HG03139 (cell line): Measurements from ENCODE around the gene GALNT9.
"Not testable (repeated sequence)": the region's sequence is repeated elsewhere in the genome, so short reads cannot be mapped to it uniquely, and the experiment has no call there.

ENCODE experiments used
- ATAC-seq: cut with Tn5 transposase; IDR thresholded peaks from one replicate; pipeline ENCODE4 v1.9.1; 2021; ENCODE audit not compliant: unreplicated experiment

Gene GALNT9

GRCh38 chr12:132358241-132359225, 29.1 kb upstream of the GALNT9 start:
- ATAC-seq, result not testable (repeated sequence)

GRCh38 chr12:132357623-132358186, 28.3 kb upstream of the GALNT9 start:
- no peak for ATAC-seq

DNA sequence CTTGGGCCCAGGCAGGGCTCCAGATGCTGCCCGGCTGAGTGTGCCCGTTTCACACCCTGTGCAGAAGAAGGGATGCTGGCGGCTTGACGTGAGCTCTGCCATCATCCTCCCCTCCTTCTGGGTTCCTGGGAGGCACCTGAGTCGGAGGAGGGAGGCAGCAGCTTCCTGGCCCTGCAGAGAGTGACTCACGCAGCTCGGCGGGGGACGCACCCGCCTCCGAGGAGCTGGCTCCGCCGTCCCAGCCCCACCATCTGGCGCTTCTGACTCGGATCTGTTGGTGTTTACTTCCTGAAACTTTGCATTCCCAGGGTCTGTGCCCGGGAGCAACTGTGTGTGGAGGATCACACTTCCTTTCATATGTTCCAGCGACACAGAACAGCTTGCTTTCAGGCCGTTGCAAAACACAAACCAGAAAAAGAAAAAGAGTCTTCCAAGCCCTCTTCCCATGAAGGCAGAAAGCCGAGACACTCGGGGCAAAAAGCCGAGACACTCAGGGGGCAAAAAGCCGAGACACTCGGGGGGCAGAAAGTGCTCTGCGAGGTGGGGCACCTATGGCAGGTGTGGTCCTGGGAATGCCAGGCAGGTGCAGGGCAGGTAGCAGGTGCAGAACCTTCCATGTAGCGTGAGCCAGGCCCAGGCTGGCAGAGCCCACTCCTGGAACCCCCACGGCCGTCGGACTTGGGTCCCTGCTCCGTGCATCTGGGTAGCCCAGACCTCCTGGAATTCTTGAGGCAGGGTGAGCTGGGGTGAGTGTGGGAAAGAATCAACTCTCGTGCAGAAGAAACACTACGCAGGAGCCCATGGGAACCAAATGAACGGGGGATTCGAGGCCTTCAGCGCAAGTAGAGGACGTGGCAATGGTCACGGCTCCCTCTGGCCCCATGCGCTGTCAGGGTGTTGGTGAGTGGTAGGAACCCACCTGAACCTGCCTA, 27.6 kb upstream of the GALNT9 start:
- ATAC-seq, result no peak

GRCh38 chr12:132355742-132356681, 26.6 kb upstream of the GALNT9 start:
- no peak for ATAC-seq

GRCh38 chr12:132354982-132355680, 25.7 kb upstream of the GALNT9 start:
- no peak for ATAC-seq

DNA sequence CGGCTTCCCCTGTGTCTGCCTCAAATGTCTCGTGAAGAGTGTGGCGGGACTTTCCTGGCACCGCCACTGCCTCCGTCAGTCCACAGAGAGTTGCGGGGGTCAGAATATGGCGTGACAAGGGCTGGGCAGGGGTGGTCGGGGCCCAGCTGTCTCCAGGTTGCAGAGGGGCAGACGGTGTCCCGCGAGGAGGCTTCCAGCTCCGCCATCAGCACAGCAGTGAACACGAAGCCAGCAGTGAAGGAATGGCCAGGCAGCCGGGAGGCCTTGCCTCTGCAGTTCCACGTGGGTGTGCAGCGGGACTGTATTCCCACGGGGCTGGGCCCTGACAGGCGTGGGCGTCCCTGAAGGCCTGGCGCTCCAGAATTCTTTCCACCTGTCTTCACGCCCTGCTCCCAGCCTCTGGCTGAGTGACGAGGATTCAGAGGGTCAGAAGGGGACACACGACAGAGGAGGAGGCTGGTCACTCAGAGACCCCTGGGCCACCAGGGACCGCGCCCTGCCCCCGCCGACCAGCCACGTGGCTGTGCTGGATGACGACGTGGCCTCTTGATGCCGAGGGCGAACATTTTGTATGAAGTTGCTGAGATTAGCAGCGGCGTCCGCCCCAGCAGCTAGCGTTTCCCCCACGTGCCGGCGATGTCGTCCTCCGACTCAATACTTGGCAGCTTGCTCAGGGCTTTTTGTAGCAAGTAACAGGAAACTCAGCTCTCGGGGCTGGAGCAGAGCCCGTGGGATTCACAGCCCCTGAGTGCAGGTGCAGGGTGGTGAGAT, 25.0 kb upstream of the GALNT9 start:
- ATAC-seq, result no peak

DNA sequence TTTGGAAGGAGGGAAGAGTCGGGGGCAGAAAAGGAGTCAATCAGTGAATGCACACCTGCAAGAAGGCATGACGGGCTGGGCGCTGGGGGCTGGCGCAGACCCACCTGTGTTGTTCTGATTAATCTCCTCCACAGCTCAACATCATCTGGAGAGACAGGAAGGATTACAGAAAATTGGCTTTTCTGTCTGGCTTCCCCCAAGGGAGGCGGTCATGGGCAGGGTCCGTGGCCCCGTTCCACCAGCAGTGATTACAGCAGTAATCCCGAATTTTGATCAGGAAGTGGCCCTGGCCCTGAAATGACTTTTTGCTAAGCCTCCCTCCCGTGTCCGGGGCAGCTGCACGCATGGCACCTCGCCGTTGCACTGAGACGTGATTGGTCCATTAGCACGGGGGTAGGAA, 24.4 kb upstream of the GALNT9 start:
- ATAC-seq, result no peak

DNA sequence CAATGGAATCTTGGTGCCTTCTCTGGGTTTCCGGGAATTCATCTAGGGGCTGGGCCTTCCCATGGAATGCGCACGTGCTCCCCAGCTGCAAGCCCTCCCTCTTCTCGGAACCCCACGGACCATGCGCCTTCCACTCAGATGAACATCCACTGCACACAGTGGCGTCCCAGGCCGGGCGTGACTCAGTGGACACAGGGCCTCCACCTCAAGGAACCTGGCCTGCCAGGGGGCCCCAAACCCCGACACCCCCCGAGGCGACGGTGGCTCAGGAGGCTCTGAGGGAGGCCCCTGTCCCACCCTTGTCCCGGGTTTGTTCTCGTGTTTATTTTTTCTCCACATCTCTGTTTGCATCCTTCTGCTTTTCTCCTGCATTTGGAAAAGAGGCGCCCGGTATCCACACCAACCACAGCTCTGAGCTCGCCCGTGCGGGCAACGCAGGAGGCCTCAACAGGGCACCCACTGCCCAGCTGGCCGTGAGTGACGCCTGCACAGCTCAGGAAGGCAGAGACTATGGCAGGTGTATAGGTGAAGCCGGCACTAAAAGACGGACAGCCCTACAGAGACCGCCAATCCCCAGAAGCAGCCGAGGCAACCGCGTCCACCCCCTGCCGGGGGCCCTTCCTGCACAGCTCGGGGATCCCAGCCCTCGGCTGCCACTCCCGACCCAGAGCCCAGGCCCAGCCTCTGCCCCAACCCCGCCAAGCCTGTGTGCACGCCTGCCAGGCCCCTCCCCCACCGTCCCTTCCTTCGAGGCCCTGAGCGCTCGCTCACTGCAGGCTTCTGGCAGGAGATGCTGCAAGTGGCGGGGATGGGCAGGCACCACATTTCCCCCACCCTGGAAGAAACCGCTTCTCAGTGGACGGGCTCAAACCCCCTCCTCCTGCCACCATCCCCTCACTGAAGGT, 23.8 kb upstream of the GALNT9 start:
- ATAC-seq, result no peak

DNA sequence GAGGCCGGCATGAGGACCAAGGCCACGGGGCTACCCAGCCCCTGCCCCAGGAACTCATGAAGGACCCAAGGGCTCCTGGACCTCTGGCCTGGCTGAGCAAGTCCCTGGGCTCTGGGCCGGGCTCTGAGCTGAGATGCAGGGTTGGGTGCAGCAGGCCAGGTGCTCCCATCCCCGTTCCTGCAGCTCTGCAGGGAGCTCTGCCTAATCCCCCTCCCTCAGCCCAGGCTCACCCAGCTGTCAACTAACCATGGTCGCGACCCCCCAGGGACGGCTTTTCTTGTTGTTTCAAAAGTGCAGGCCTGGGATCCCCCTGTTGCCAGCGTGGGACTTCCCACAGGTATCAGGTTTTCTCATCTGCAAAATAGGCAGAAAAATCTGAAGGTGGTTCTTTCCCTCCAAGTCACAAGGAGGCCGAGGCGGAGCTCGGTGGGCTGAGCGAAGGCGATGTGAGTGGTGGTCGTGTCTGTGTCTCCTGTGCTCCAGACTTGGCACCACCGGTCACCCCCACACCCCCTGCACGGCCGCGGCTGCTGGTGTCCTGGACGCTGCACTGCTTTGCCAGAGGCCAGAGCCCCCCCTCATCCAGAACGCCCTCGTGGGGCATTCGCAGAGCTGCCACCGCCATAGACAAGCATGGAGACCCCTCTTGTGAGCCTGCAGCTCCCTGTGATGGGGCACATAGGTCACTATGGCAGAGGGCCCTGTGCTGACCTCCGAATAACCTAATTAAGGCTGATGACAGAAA, 22.5 kb upstream of the GALNT9 start:
- ATAC-seq, result no peak

- no peak for ATAC-seq
Measured at GRCh38 chr12:132349501-132350131, 20.2 kb upstream of the GALNT9 start.

GRCh38 chr12:132348176-132348575, 18.8 kb upstream of the GALNT9 start:
- no peak for ATAC-seq

GRCh38 chr12:132347176-132347855, 17.9 kb upstream of the GALNT9 start:
- ATAC-seq, result no peak

GRCh38 chr12:132346471-132347175, 17.2 kb upstream of the GALNT9 start:
- ATAC-seq, result no peak

- no peak for ATAC-seq
Measured at GRCh38 chr12:132345561-132346200, 16.3 kb upstream of the GALNT9 start.

- ATAC-seq, result no peak
Measured at GRCh38 chr12:132345126-132345525, 15.7 kb upstream of the GALNT9 start.
